Measurements from ENCODE around the gene STX2.
"Not testable (repeated sequence)": the region's sequence is repeated elsewhere in the genome, so short reads cannot be mapped to it uniquely, and the experiment has no call there.

The STX2 gene

GRCh38 chr12:130838951-130839769, at the start of gene STX2:
TSS of gene STX2 (minus strand) at chr12:130839250. CDS start at chr12:130839099, 151 bp downstream.
- DNase-seq (ENCODE audit: low read depth in 2 of 2): peak; percentile 79 to 81

- DNase-seq (ENCODE audit: low read depth in 2 of 2): not testable (repeated sequence)
Observed at GRCh38 chr12:130887190-130887589, 48.1 kb upstream of the STX2 start.

GRCh38 chr12:130881548-130881947, 42.5 kb upstream of the STX2 start:
- DNase-seq (ENCODE audit: low read depth in 2 of 2): no peak

GRCh38 chr12:130881046-130881445, 42.0 kb upstream of the STX2 start:
- no peak for DNase-seq (ENCODE audit: low read depth in 2 of 2)

- no peak for DNase-seq (ENCODE audit: low read depth in 2 of 2)
Observed at GRCh38 chr12:130880411-130880885, 41.4 kb upstream of the STX2 start.

GRCh38 chr12:130879781-130880389, 40.8 kb upstream of the STX2 start:
- DNase-seq (ENCODE audit: low read depth in 2 of 2): no peak

- DNase-seq (ENCODE audit: low read depth in 2 of 2): no peak
Observed at GRCh38 chr12:130879212-130879686, 40.2 kb upstream of the STX2 start.

- DNase-seq (ENCODE audit: low read depth in 2 of 2): no peak
Observed at GRCh38 chr12:130878193-130879185, 39.4 kb upstream of the STX2 start.

- DNase-seq (ENCODE audit: low read depth in 2 of 2): no peak
Observed at GRCh38 chr12:130877333-130877732, 38.3 kb upstream of the STX2 start.

GRCh38 chr12:130876758-130877157, 37.7 kb upstream of the STX2 start:
- DNase-seq (ENCODE audit: low read depth in 2 of 2): no peak

- DNase-seq (ENCODE audit: low read depth in 2 of 2): no peak
Observed at GRCh38 chr12:130876297-130876696, 37.2 kb upstream of the STX2 start.

GRCh38 chr12:130875708-130876107, 36.7 kb upstream of the STX2 start:
- not testable (repeated sequence) for DNase-seq (ENCODE audit: low read depth in 2 of 2)

- DNase-seq (ENCODE audit: low read depth in 2 of 2): no peak
Observed at GRCh38 chr12:130875193-130875592, 36.1 kb upstream of the STX2 start.

- no peak for DNase-seq (ENCODE audit: low read depth in 2 of 2)
Observed at GRCh38 chr12:130874696-130875095, 35.6 kb upstream of the STX2 start.

- no peak for DNase-seq (ENCODE audit: low read depth in 2 of 2)
Observed at GRCh38 chr12:130873825-130874224, 34.8 kb upstream of the STX2 start.

GRCh38 chr12:130873106-130873795, 34.2 kb upstream of the STX2 start:
- no peak for DNase-seq (ENCODE audit: low read depth in 2 of 2)

GRCh38 chr12:130872179-130873096, 33.4 kb upstream of the STX2 start:
- DNase-seq (ENCODE audit: low read depth in 2 of 2): peak in 1 of 2 donors; percentile 20

- DNase-seq (ENCODE audit: low read depth in 2 of 2): peak; percentile 94 to 95
Observed at GRCh38 chr12:130871286-130872178, 32.5 kb upstream of the STX2 start, which contains the start of gene RAN. TSS of gene RAN (plus strand) at chr12:130872066. CDS start at chr12:130872594, 528 bp downstream.
